GM12873 (cell line): ENCODE data around the gene RPS16.

Source experiments
- CTCF ChIP-seq: IDR thresholded peaks from 2 replicates; pipeline ENCODE4 v1.5.1; 2012; ENCODE audit warnings: low read depth, mild to moderate bottlenecking, moderate library complexity, low read length, control low read depth; ENCODE audit not compliant: insufficient read depth; ENCODE audit errors: missing control alignments

RPS16 gene

GRCh38 chr19:39423258-39424086 is 12.3 kb downstream of the RPS16 start:
- no peak for TF ChIP-seq CTCF

DNA sequence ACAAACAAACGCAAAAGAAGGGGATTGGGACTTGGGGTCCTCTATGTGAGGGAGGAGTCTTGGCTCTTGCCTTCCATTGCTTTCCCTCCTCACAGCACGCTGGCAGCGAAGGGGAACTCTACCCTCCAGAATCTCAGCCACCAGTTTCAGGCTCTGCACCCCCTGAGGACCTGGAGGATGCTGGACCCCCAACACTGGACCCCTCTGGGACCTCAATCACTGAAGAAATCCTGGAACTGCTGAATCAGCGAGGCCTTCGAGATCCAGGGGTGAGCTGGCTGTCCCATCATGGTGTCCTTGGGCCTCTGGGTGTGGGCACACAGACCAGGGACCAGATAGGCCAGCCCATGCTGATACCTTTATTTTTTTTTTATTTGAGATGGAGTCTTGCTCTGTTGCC is 13.7 kb downstream of the RPS16 start:
- no peak for TF ChIP-seq CTCF

DNA sequence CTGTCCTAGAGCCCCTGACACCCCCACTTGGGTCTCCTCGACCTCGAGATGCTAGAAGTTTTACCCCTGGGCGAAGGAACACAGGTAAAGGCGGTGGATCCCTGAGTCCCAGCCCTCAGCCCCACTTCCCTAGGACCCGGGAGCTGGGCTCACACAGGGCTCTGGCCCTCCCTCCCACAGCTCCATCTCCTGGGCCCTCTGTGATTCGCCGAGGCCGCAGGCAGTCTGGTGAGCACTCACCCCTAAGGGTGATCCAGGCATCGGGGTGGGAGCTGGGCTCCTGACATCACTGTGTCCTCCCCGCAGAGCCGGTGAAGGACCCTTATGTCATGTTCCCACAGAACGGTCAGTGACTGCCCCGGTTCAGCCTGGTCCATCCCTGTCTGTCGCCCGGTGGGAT is 15.0 kb downstream of the RPS16 start:
- no peak for TF ChIP-seq CTCF

DNA sequence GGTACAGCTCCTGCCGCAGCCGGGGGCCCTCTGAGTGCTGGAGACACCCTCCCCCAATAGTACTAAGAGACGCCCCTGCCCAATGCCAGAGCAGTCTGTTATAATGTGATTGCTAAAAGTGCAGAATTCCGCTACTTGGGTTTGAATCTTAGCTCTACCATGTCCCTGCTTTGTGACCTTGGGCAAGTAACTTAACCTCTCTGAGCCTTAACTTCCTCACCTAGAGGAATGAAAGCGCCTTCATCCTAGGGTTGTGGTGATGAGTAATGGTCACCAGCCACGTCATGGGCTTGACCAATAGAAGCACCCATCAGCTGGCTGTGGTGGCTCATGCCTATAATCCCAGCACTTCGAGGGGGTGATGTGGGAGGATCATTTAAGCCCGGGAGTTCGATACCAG is 16.7 kb downstream of the RPS16 start:
- no peak for TF ChIP-seq CTCF

- no peak for TF ChIP-seq CTCF
These were observed 18.1 kb downstream of the RPS16 start for GRCh38 chr19:39417463-39418181.

DNA sequence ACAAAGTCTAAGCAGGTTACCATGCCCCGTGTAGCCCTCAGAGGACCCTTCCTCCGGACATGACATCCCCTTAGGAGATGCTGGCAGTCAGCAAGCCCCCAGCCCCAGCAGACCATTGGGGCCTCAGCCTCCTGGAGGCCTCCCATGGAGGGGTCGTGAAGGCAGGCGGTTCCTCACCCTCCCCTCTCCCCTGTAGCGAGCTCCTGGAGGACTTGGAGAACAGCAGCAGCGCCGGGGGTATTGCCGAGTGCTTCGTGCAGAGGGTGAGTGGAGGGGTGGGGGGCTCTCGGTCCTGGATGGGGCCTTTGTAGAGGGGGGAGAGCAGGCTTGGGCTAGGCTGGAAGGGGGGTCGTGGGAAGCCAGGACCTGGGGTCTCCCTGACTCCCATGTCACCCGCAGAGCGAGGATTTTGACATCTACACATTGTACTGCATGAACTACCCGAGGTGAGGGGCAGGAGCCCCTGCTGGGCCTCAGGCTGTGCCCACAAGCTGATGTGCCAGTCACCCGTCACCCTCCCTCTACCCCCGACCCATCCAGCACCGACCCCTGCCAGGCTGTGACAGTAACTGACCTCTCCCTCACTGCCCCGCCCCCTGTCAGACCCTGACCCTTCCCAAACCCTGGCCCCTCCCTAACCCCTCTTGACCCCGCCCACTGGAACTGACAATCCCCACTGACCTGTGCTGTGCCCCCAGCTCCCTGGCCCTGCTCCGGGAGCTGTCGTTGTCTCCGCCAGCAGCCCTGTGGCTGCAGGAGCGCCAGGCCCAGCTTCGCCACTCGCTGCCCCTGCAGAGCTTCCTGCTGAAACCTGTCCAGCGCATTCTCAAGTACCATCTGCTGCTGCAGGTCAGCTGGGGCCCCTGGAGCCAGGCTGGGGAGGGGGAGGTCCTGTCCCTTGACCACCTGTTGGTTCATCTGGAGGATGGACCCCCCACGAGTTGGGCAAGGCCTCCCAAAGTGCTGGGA is 19.3 kb downstream of the RPS16 start:
- no peak for TF ChIP-seq CTCF
